GM12878 (cell line): ENCODE data around the gene TMIGD3. TPM values are rescaled to one million over a fixed set of nuclear protein-coding genes. Genes with fewer than 3 reads are reported as not detected.

Experiments
- ATAC-seq: fragments of 200-7000 bp; cut with Tn5 transposase; 3 replicates; pipeline ENCODE4 v1.9.1; 2020; ENCODE audit warnings: mild to moderate bottlenecking, moderate library complexity
- BruUV-seq: library from RNA; stranded (reverse); fragments of 400-500 nt; replicated peaks from 2 replicates; lab custom pipeline; 2021; lab: Mats Ljungman, UMichigan
- CTCF ChIA-PET: fragments of 300-600 bp; sonication (Branson Sonifier 250); formaldehyde crosslinking; extraction: SDS; loops from one replicate; lab custom pipeline; 2021; ENCODE audit warnings: inconsistent platforms; lab: Yijun Ruan, JAX
- POLR2A ChIA-PET: fragments of 350-600 bp; formaldehyde crosslinking; extraction: SDS; loops from one replicate; lab custom pipeline; 2021; ENCODE audit warnings: inconsistent platforms; lab: Charles Lee
- RAD21 ChIA-PET: fragments of 300-600 bp; sonication (Branson Sonifier 250); formaldehyde crosslinking; loops from one replicate; lab custom pipeline; 2023; ENCODE audit warnings: antibody characterized with exemption; ENCODE audit not compliant: unreplicated experiment; lab: Charles Lee
- SMC1A ChIA-PET: fragments of 300-600 bp; sonication (Branson Sonifier 250); formaldehyde crosslinking; loops from one replicate; lab custom pipeline; 2023; ENCODE audit not compliant: unreplicated experiment, uncharacterized antibody; lab: Charles Lee
- DNase-seq: peaks from one replicate; pipeline ENCODE4 v3.0.0-alpha.2; 2011; ENCODE audit warnings: low read depth, low spot score
- FAIRE-seq: peaks from 3 replicates; lab custom pipeline; 2011; peaks lifted over from hg19 to GRCh38; lab: Jason Lieb, UNC
- H2AFZ ChIP-seq: 2 replicates; pipeline ENCODE4 v1.6.0; 2011; ENCODE audit warnings: low read depth, low read length, control low read depth; ENCODE audit not compliant: control insufficient read depth
- H3K27ac ChIP-seq: 2 replicates; pipeline ENCODE4 v1.5.1; 2011; ENCODE audit warnings: control low read depth; ENCODE audit not compliant: control insufficient read depth, insufficient read depth
- H3K27me3 ChIP-seq, 2 experiments: replicated peaks in 1 of 2; 2 replicates each; pipeline versions ENCODE4 v1.6.0 to v1.6.1; 2011; ENCODE audit warnings: low read length in 1 of 2; ENCODE audit not compliant: control insufficient read depth in 2 of 2, insufficient read depth in 2 of 2
- H3K36me3 ChIP-seq, 2 experiments: 2 replicates each; pipeline ENCODE4 v1.5.1; 2011; ENCODE audit warnings: low read length in 1 of 2; ENCODE audit not compliant: control insufficient read depth in 2 of 2, insufficient read depth in 2 of 2
- H3K4me1 ChIP-seq: 2 replicates; pipeline ENCODE4 v1.6.1; 2011; ENCODE audit warnings: mild to moderate bottlenecking, low read length, moderate library complexity, mixed read lengths; ENCODE audit not compliant: control insufficient read depth, insufficient read depth
- H3K4me2 ChIP-seq: 2 replicates; pipeline ENCODE4 v1.6.0; 2011; ENCODE audit warnings: control low read depth; ENCODE audit not compliant: control insufficient read depth, insufficient read depth
- H3K4me3 ChIP-seq: fragments of 200-600 bp; sonication (generic); 2 replicates; pipeline ENCODE4 v1.5.1; 2016
- H3K79me2 ChIP-seq: 2 replicates; pipeline ENCODE4 v1.6.0; 2011; ENCODE audit warnings: low read length; ENCODE audit not compliant: control insufficient read depth, insufficient read depth
- H3K9ac ChIP-seq: 2 replicates; pipeline ENCODE4 v1.8.0; 2011; ENCODE audit warnings: low read length, control low read depth, mixed read lengths; ENCODE audit not compliant: control insufficient read depth, insufficient read depth
- H3K9me3 ChIP-seq: replicated peaks from 3 replicates; pipeline ENCODE4 v1.5.1; 2011; ENCODE audit warnings: mild to moderate bottlenecking, low read length; ENCODE audit not compliant: control insufficient read depth, insufficient read depth
- H4K20me1 ChIP-seq: 2 replicates; pipeline ENCODE4 v1.6.0; 2011; ENCODE audit not compliant: control insufficient read depth, insufficient read depth
- BRCA1 ChIP-seq: IDR thresholded peaks from 2 replicates; pipeline ENCODE4 v1.6.1; 2011; ENCODE audit warnings: low read depth, low read length, improper control_type of control experiment
- CTCF ChIP-seq, 3 experiments: IDR thresholded peaks in 2 of 3; conservative IDR thresholded peaks in 1 of 3; 2 replicates each; pipeline ENCODE4 v1.5.1; 2011; ENCODE audit warnings: low read depth in 3 of 3, low read length in 3 of 3, mild to moderate bottlenecking in 3 of 3, control low read depth in 2 of 3, moderate library complexity in 2 of 3, inconsistent platforms in 1 of 3, mixed read lengths in 1 of 3; ENCODE audit not compliant: control insufficient read depth in 2 of 3, insufficient read depth in 1 of 3; ENCODE audit errors: extremely low read depth in 1 of 3
- FOXK2 ChIP-seq: fragments of 450-650 bp; IDR thresholded peaks from 2 replicates; pipeline ENCODE4 v1.6.1; 2017; ENCODE audit warnings: mild to moderate bottlenecking, moderate library complexity
- KLF5 ChIP-seq: fragments of 450-650 bp; IDR thresholded peaks from 2 replicates; pipeline ENCODE4 v1.6.1; 2014; ENCODE audit warnings: mild to moderate bottlenecking; ENCODE audit not compliant: partially characterized antibody
- LARP7 ChIP-seq: fragments of 450-650 bp; IDR thresholded peaks from 2 replicates; pipeline ENCODE4 v1.6.1; 2017; ENCODE audit warnings: mild to moderate bottlenecking
- MYC ChIP-seq: IDR thresholded peaks from 2 replicates; pipeline ENCODE4 v1.6.1; 2011; ENCODE audit warnings: mild to moderate bottlenecking, low read length, moderate library complexity, inconsistent platforms; ENCODE audit not compliant: insufficient read depth, insufficient replicate concordance, insufficient read length, severe bottlenecking
- NFXL1 ChIP-seq: fragments of 450-650 bp; IDR thresholded peaks from 2 replicates; pipeline ENCODE4 v1.6.1; 2017; ENCODE audit warnings: antibody characterized with exemption, mild to moderate bottlenecking, borderline replicate concordance
- POLR2A ChIP-seq: IDR thresholded peaks from 2 replicates; pipeline ENCODE4 v1.6.1; 2011; ENCODE audit warnings: low read depth, mild to moderate bottlenecking, low read length
- RCOR1 ChIP-seq: conservative IDR thresholded peaks from 2 replicates; pipeline ENCODE4 v1.6.1; 2012; ENCODE audit warnings: low read depth, low read length, improper control_type of control experiment
- RELA ChIP-seq: fragments of 450-650 bp; IDR thresholded peaks from 2 replicates; pipeline ENCODE4 v1.8.0; 2014; ENCODE audit warnings: borderline replicate concordance; ENCODE audit not compliant: partially characterized antibody
- SRF ChIP-seq, 2 experiments: IDR thresholded peaks; 2 replicates each; pipeline ENCODE4 v1.6.1; 2011; ENCODE audit warnings: low read depth in 2 of 2, low read length in 2 of 2, mild to moderate bottlenecking in 1 of 2, moderate library complexity in 1 of 2
- WRNIP1 ChIP-seq: IDR thresholded peaks from 2 replicates; pipeline ENCODE4 v1.6.1; 2011; ENCODE audit warnings: low read depth, low read length, improper control_type of control experiment, borderline replicate concordance
- YBX1 ChIP-seq: fragments of 450-650 bp; IDR thresholded peaks from 2 replicates; pipeline ENCODE4 v1.6.1; 2016; ENCODE audit warnings: antibody characterized with exemption
- ZNF622 ChIP-seq: fragments of 450-650 bp; IDR thresholded peaks from 2 replicates; pipeline ENCODE4 v1.6.1; 2017; ENCODE audit warnings: mild to moderate bottlenecking, inconsistent platforms
- WGBS: methylation state at CpG from one replicate; pipeline ENCODE4 v1.1.6; 2016; ENCODE audit warnings: low lambda C conversion rate; ENCODE audit not compliant: insufficient replicate concordance, insufficient coverage; ENCODE audit errors: missing lambda C conversion rate; 5-methylcytosine and 5-hydroxymethylcytosine counted together
- in situ Hi-C: fragments of 300-500 bp; cut with MboI; formaldehyde crosslinking; loops from 9 replicates; pipeline ENCODE4 v1.14.3; 2018; ENCODE audit warnings: mixed read lengths
- intact Hi-C: fragments of 100-400 bp; cut with micrococcal nuclease; formaldehyde crosslinking; loops from one replicate; pipeline ENCODE4 v1.14.2; 2022; ENCODE audit not compliant: unreplicated experiment
- polyA plus RNA-seq, 11 experiments: library from polyadenylated mRNA; depleted of rRNA in 4 of 11; unstranded in 6 of 11; stranded (reverse) in 5 of 11; fragments of >200 nt; fragmentation: Nextera tagmentation in 4 of 11; fragmentation: Illumina TruSeq in 1 of 11; extraction: Ambion mirVana in 4 of 11; extraction: Trizol in 1 of 11; gene quantifications; 1 replicate in 1 of 11; 2 replicates in 10 of 11; pipeline versions ENCODE4 v1.2.1 to v1.2.3, GENCODE V29; 2011 to 2016; ENCODE audit warnings: inconsistent platforms in 2 of 11, missing spikeins in 2 of 11, low read depth in 1 of 11
- total RNA-seq, 4 experiments: library from RNA; depleted of rRNA in 3 of 4; stranded (reverse); fragments of >200 nt in 3 of 4; fragmentation: Illumina TruSeq in 1 of 4; extraction: Trizol in 1 of 4; gene quantifications; 2 replicates each; pipeline versions ENCODE4 v1.2.1 to v1.2.3, GENCODE V29; 2013 to 2021

Gene TMIGD3
- total and polyA plus RNA-seq, 10 of the 15 experiments (the other 5 are each of a cell fraction or from before 2014, with no cell fraction given), result 0.17 TPM; not detected in 9

GRCh38 chr1:111448482-111448917 lies 54.9 kb downstream of the TMIGD3 start:
- H4K20me1 ChIP-seq, result no peaks in the 10 kb centered on the region
- H2AFZ ChIP-seq, result peak overlapping the region; percentile 72
- peak overlapping the region; percentile 32 for H3K4me2 ChIP-seq
- no peak for FAIRE-seq
- intact Hi-C loops (loop anchor here (2.0 to 5.0 kb wide), 2 partner anchors 59 to 306 kb away; partner anchors contain the start of gene DDX20), in situ Hi-C loops (no loop called here)
- peak overlapping the region; percentile 98 for H3K4me3 ChIP-seq
- CTCF ChIA-PET, result interaction anchor here (0.7 to 3.1 kb wide), 5 partner anchors 10 to 418 kb away, joined by 3 to 22 read pairs (median 7); no protein-coding TSS in a partner anchor
- H3K9ac ChIP-seq, result peak overlapping the region; percentile 85
- DNase-seq, result no peak
- H3K27me3 ChIP-seq, result no peaks in the 10 kb centered on the region
- SMC1A ChIA-PET, result interaction anchor here (0.7 to 1.7 kb wide), 12 partner anchors 8 to 288 kb away, joined by 3 to 4 read pairs (median 3); partner anchors contain the start of genes ADORA3 and TMIGD3
- peaks cover 74% of the 10 kb centered on the region for H3K79me2 ChIP-seq
- under 1% methylated on average over 22 of the region's 25 CpGs for WGBS
- H3K36me3 ChIP-seq, result peaks cover 0 to 19% of the 10 kb centered on the region in 2 experiments; a peak in 3 of 4 replicates
- H3K4me1 ChIP-seq, result peaks cover 24% of the 10 kb centered on the region
- H3K27ac ChIP-seq, result peak overlapping the region; percentile 67
- RAD21 ChIA-PET, result interaction anchor here (0.6 to 3.5 kb wide), 10 partner anchors 26 to 312 kb away, joined by 3 to 18 read pairs (median 4); partner anchors contain the start of gene DDX20
- TF ChIP-seq POLR2A, result peak; percentile 26; the same call in 1 of the 2 replicates
- no peak for TF ChIP-seq RELA
- TF ChIP-seq SRF (IDR thresholded peaks at IDR 0.05; ENCODE audit: low read depth in 2 of 2, low read length in 2 of 2), result no peak
- no peak for TF ChIP-seq BRCA1
- TF ChIP-seq YBX1, result no peak
- no peak for TF ChIP-seq CTCF (IDR thresholded peaks at IDR 0.05 in 2 of 3, conservative IDR thresholded peaks at IDR 0.05 in 1 of 3; ENCODE audit: control insufficient read depth in 2 of 3, extremely low read depth in 1 of 3, insufficient read depth in 1 of 3, low read depth in 3 of 3, low read length in 3 of 3)
- TF ChIP-seq NFXL1, result no peak
- TF ChIP-seq KLF5, result no peak
- no peak for TF ChIP-seq MYC
- no peak for TF ChIP-seq WRNIP1
- TF ChIP-seq LARP7, result 0 out of 2 replicates have a peak, but pooled peaks have one; percentile 16
- no peak for TF ChIP-seq ZNF622
- no peak for TF ChIP-seq FOXK2
- TF ChIP-seq RCOR1, result no peak
- BruUV-seq, result no TSS peak
- H3K9me3 ChIP-seq, result no peaks in the 10 kb centered on the region
- POLR2A ChIA-PET, result interaction anchor here (1.5 kb wide), 1 partner anchor 59 kb away, joined by 5 read pairs; no protein-coding TSS in a partner anchor
- ATAC-seq, result peak; percentile 59
